ENCODE results near the gene EPGN. TPM values are rescaled to one million over a fixed set of nuclear protein-coding genes. Genes with fewer than 3 reads are reported as not detected.

The EPGN gene
- total and polyA plus RNA-seq, 2 donors (not counting 1 experiment from before 2014, with no cell fraction given), result 0.32 TPM; not detected in 1

GRCh38 chr4:74365761-74366160 is 57.5 kb downstream of the EPGN start:
- Histone ChIP-seq H2AFZ (ENCODE audit: insufficient read depth, low read depth, low read length, poor library complexity, severe bottlenecking) (no peak overlapping the region), H3K4me3 (ENCODE audit: control extremely low read depth in 1 of 5, extremely low read depth in 1 of 5, insufficient read depth in 1 of 5, low read depth in 2 of 5, low read length in 4 of 5) (no peak overlapping the region), H3K27me3 (replicated peaks in 1 of 4; ENCODE audit: control extremely low read depth in 1 of 4, control insufficient read depth in 3 of 4, insufficient read depth in 4 of 4, low read length in 3 of 4) (peaks cover 0 to 26% (median 19%) of the 10 kb centered on the region in 4 experiments), H3K9me3 (ENCODE audit: control extremely low read depth in 1 of 3, control insufficient read depth in 2 of 3, insufficient read depth in 1 of 3, low read length in 2 of 3) (no peaks in the 10 kb centered on the region), H4K20me1 (ENCODE audit: control insufficient read depth, insufficient read depth, low read length, poor library complexity, severe bottlenecking) (no peaks in the 10 kb centered on the region), H3K36me3 (replicated peaks in 1 of 2; ENCODE audit: control extremely low read depth in 1 of 2, control insufficient read depth in 1 of 2, extremely low read depth in 1 of 2, insufficient read depth in 2 of 2, low read length in 1 of 2) (no peaks in the 10 kb centered on the region), H3K27ac (ENCODE audit: low read length in 2 of 2) (no peak overlapping the region), H3K4me1 (ENCODE audit: control insufficient read depth in 2 of 2, insufficient read depth in 2 of 2, low read length in 2 of 2) (peaks cover 11 to 17% of the 10 kb centered on the region in 2 donors), H3K79me2 (ENCODE audit: control insufficient read depth, insufficient read depth, low read length) (no peaks in the 10 kb centered on the region), H3K4me2 (replicated peaks; ENCODE audit: low read depth, low read length, poor library complexity, severe bottlenecking) (peak overlapping the region; percentile 80), H3K9ac (ENCODE audit: low read length) (no peak overlapping the region)
- no peak for DNase-seq
- Mint-ChIP-seq H3K4me1 (peaks cover 16% of the 10 kb centered on the region), H3K27me3 (peaks cover 50% of the 10 kb centered on the region), H3K4me3 (no peak overlapping the region), H3K27ac (no peak overlapping the region), H3K9me3 (ENCODE audit: insufficient read depth) (no peaks in the 10 kb centered on the region)
- no peak for ATAC-seq (ENCODE audit: low read depth)
- 8% methylated on average over 9 of the region's 11 CpGs for WGBS (ENCODE audit: insufficient coverage)
- POLR2A ChIA-PET, result no interaction called here
- intact Hi-C loops (cut with micrococcal nuclease), result no loop called here
- TF ChIP-seq EZH2 (IDR thresholded peaks at IDR 0.05; ENCODE audit: borderline replicate concordance, insufficient read depth, low read depth, low read length, poor library complexity, severe bottlenecking), result no peak
- CTCF ChIA-PET, result interaction anchor here (1.7 kb wide), 1 partner anchor 310 kb away, joined by 6 read pairs; no protein-coding TSS in a partner anchor

Other genes with a start within 250 kb of the EPGN start
- gene CXCL2, start 209.3 kb upstream of the EPGN start, total RNA-seq, result 0.58 TPM in 1 of 2 replicates, not detected in the other
- 0.40 and 0.42 TPM in 2 replicates for gene CXCL2, start 209.3 kb upstream of the EPGN start, polyA plus RNA-seq
- gene MTHFD2L, start 150.4 kb upstream of the EPGN start, total RNA-seq, result 12.6 and 13.3 TPM in 2 replicates
- gene MTHFD2L, start 150.4 kb upstream of the EPGN start, polyA plus RNA-seq, result 5.5 and 14.0 TPM in 2 replicates
- gene EREG, start 56.7 kb downstream of the EPGN start, total RNA-seq, result not detected in 2 replicates
- gene EREG, start 56.7 kb downstream of the EPGN start, polyA plus RNA-seq, result 0.33 TPM in 2 replicates
- gene AREG, start 136.7 kb downstream of the EPGN start, total RNA-seq, result 4.6 and 4.9 TPM in 2 replicates
- gene AREG, start 136.7 kb downstream of the EPGN start, polyA plus RNA-seq, result 47.1 and 71.0 TPM in 2 replicates

Data from B cell (primary cell).